Measurements from ENCODE around the gene SERPINA10.

Gene SERPINA10

GRCh38 chr14:94292526-94292871 lies 569 bp downstream of the SERPINA10 start:
- H3K27ac ChIP-seq (ENCODE audit: insufficient read depth in 1 of 2, low read depth in 1 of 2, low read length in 2 of 2, poor library complexity in 1 of 2, severe bottlenecking in 2 of 2), result no peak overlapping the region
- CTCF ChIA-PET, result no interaction called here
- no peaks in the 10 kb centered on the region for H3K36me3 ChIP-seq (ENCODE audit: control insufficient read depth in 4 of 4, insufficient read depth in 4 of 4, low read length in 3 of 4)
- H3K4me3 ChIP-seq (ENCODE audit: control insufficient read depth in 1 of 7, extremely low read depth in 1 of 7, insufficient read depth in 4 of 7, low read depth in 2 of 7, low read length in 6 of 7), result no peak overlapping the region
- H3K9me3 ChIP-seq (ENCODE audit: control extremely low read depth in 1 of 5, control insufficient read depth in 4 of 5, insufficient read depth in 2 of 5, low read depth in 1 of 5, low read length in 4 of 5), result no peaks in the 10 kb centered on the region
- H3K27me3 ChIP-seq (replicated peaks in 2 of 5; ENCODE audit: control insufficient read depth in 4 of 5, insufficient read depth in 5 of 5, low read length in 4 of 5), result peaks cover 0 to 7% (median 0%) of the 10 kb centered on the region in 5 experiments
- 100% methylated on average over 3 of the region's 3 CpGs for WGBS (ENCODE audit: insufficient coverage)
- H3K4me1 ChIP-seq (ENCODE audit: control extremely low read depth in 1 of 4, control insufficient read depth in 4 of 4, insufficient read depth in 4 of 4, low read length in 3 of 4), result no peaks in the 10 kb centered on the region
- DNase-seq, result no peak
- POLR2A ChIA-PET, result no interaction called here

GRCh38 chr14:94291906-94292525 lies 1.1 kb downstream of the SERPINA10 start:
- H3K4me3 ChIP-seq (ENCODE audit: control insufficient read depth in 1 of 7, extremely low read depth in 1 of 7, insufficient read depth in 4 of 7, low read depth in 2 of 7, low read length in 6 of 7), result no peak overlapping the region
- no peak overlapping the region for H3K27ac ChIP-seq (ENCODE audit: insufficient read depth in 1 of 2, low read depth in 1 of 2, low read length in 2 of 2, poor library complexity in 1 of 2, severe bottlenecking in 2 of 2)
- H3K4me1 ChIP-seq (ENCODE audit: control extremely low read depth in 1 of 4, control insufficient read depth in 4 of 4, insufficient read depth in 4 of 4, low read length in 3 of 4), result peaks cover 0 to 2% (median 0%) of the 10 kb centered on the region in 4 experiments
- POLR2A ChIA-PET, result no interaction called here
- CTCF ChIA-PET, result no interaction called here
- DNase-seq, result no peak
- WGBS (ENCODE audit: insufficient coverage), result 90% methylated on average over 15 of the region's 15 CpGs
- no peaks in the 10 kb centered on the region for H3K9me3 ChIP-seq (ENCODE audit: control extremely low read depth in 1 of 5, control insufficient read depth in 4 of 5, insufficient read depth in 2 of 5, low read depth in 1 of 5, low read length in 4 of 5)
- peaks cover 0 to 7% (median 0%) of the 10 kb centered on the region in 5 experiments for H3K27me3 ChIP-seq (replicated peaks in 2 of 5; ENCODE audit: control insufficient read depth in 4 of 5, insufficient read depth in 5 of 5, low read length in 4 of 5)
- no peaks in the 10 kb centered on the region for H3K36me3 ChIP-seq (ENCODE audit: control insufficient read depth in 4 of 4, insufficient read depth in 4 of 4, low read length in 3 of 4)

- H3K36me3 ChIP-seq (ENCODE audit: control insufficient read depth in 4 of 4, insufficient read depth in 4 of 4, low read length in 3 of 4), result no peaks in the 10 kb centered on the region
- ChIA-PET POLR2A (no interaction called here), CTCF (no interaction called here)
- peaks cover 0 to 7% (median 0%) of the 10 kb centered on the region in 5 experiments for H3K27me3 ChIP-seq (replicated peaks in 2 of 5; ENCODE audit: control insufficient read depth in 4 of 5, insufficient read depth in 5 of 5, low read length in 4 of 5)
- no peaks in the 10 kb centered on the region for H3K9me3 ChIP-seq (ENCODE audit: control extremely low read depth in 1 of 5, control insufficient read depth in 4 of 5, insufficient read depth in 2 of 5, low read depth in 1 of 5, low read length in 4 of 5)
- H3K27ac ChIP-seq (ENCODE audit: insufficient read depth in 1 of 2, low read depth in 1 of 2, low read length in 2 of 2, poor library complexity in 1 of 2, severe bottlenecking in 2 of 2), result no peak overlapping the region
- no peak for DNase-seq
- WGBS (ENCODE audit: insufficient coverage), result 89% methylated on average over 13 of the region's 13 CpGs
- peaks cover 0 to 2% (median 0%) of the 10 kb centered on the region in 4 experiments for H3K4me1 ChIP-seq (ENCODE audit: control extremely low read depth in 1 of 4, control insufficient read depth in 4 of 4, insufficient read depth in 4 of 4, low read length in 3 of 4)
- H3K4me3 ChIP-seq (ENCODE audit: control insufficient read depth in 1 of 7, extremely low read depth in 1 of 7, insufficient read depth in 4 of 7, low read depth in 2 of 7, low read length in 6 of 7), result no peak overlapping the region
Observed at GRCh38 chr14:94291159-94291905, 1.7 kb downstream of the SERPINA10 start.

GRCh38 chr14:94290197-94290596 lies 2.9 kb downstream of the SERPINA10 start:
- ChIA-PET CTCF (no interaction called here), POLR2A (no interaction called here)
- no peak for DNase-seq
- Histone ChIP-seq H3K27ac (ENCODE audit: insufficient read depth in 1 of 2, low read depth in 1 of 2, low read length in 2 of 2, poor library complexity in 1 of 2, severe bottlenecking in 2 of 2) (no peak overlapping the region), H3K9me3 (ENCODE audit: control extremely low read depth in 1 of 5, control insufficient read depth in 4 of 5, insufficient read depth in 2 of 5, low read depth in 1 of 5, low read length in 4 of 5) (no peaks in the 10 kb centered on the region), H3K27me3 (replicated peaks in 2 of 5; ENCODE audit: control insufficient read depth in 4 of 5, insufficient read depth in 5 of 5, low read length in 4 of 5) (peaks cover 0 to 7% (median 0%) of the 10 kb centered on the region in 5 experiments), H3K4me1 (ENCODE audit: control extremely low read depth in 1 of 4, control insufficient read depth in 4 of 4, insufficient read depth in 4 of 4, low read length in 3 of 4) (peaks cover 0 to 2% (median 0%) of the 10 kb centered on the region in 4 experiments), H3K36me3 (ENCODE audit: control insufficient read depth in 4 of 4, insufficient read depth in 4 of 4, low read length in 3 of 4) (no peaks in the 10 kb centered on the region), H3K4me3 (ENCODE audit: control insufficient read depth in 1 of 7, extremely low read depth in 1 of 7, insufficient read depth in 4 of 7, low read depth in 2 of 7, low read length in 6 of 7) (no peak overlapping the region)
- WGBS (ENCODE audit: insufficient coverage), result 82% methylated on average over 7 of the region's 8 CpGs

- Histone ChIP-seq H3K27ac (ENCODE audit: insufficient read depth in 1 of 2, low read depth in 1 of 2, low read length in 2 of 2, poor library complexity in 1 of 2, severe bottlenecking in 2 of 2) (no peak overlapping the region), H3K4me1 (ENCODE audit: control extremely low read depth in 1 of 4, control insufficient read depth in 4 of 4, insufficient read depth in 4 of 4, low read length in 3 of 4) (peaks cover 0 to 2% (median 0%) of the 10 kb centered on the region in 4 experiments), H3K9me3 (ENCODE audit: control extremely low read depth in 1 of 5, control insufficient read depth in 4 of 5, insufficient read depth in 2 of 5, low read depth in 1 of 5, low read length in 4 of 5) (no peaks in the 10 kb centered on the region), H3K4me3 (ENCODE audit: control insufficient read depth in 1 of 7, extremely low read depth in 1 of 7, insufficient read depth in 4 of 7, low read depth in 2 of 7, low read length in 6 of 7) (no peak overlapping the region), H3K27me3 (replicated peaks in 2 of 5; ENCODE audit: control insufficient read depth in 4 of 5, insufficient read depth in 5 of 5, low read length in 4 of 5) (peaks cover 0 to 6% (median 0%) of the 10 kb centered on the region in 5 experiments), H3K36me3 (ENCODE audit: control insufficient read depth in 4 of 4, insufficient read depth in 4 of 4, low read length in 3 of 4) (no peaks in the 10 kb centered on the region)
- no peak for DNase-seq
- WGBS (ENCODE audit: insufficient coverage), result 73% methylated on average over 14 of the region's 14 CpGs
- ChIA-PET POLR2A (no interaction called here), CTCF (no interaction called here)
Observed at GRCh38 chr14:94288610-94289465, 4.2 kb downstream of the SERPINA10 start.

GRCh38 chr14:94285158-94285557 lies 7.9 kb downstream of the SERPINA10 start:
- CTCF ChIA-PET, result interaction anchor here (0.6 kb wide), 1 partner anchor 200 kb away, joined by 3 read pairs; no protein-coding TSS in a partner anchor
- POLR2A ChIA-PET, result no interaction called here
- no peak for DNase-seq
- no peak overlapping the region for H3K27ac ChIP-seq (ENCODE audit: insufficient read depth in 1 of 2, low read depth in 1 of 2, low read length in 2 of 2, poor library complexity in 1 of 2, severe bottlenecking in 2 of 2)
- H3K27me3 ChIP-seq (replicated peaks in 2 of 5; ENCODE audit: control insufficient read depth in 4 of 5, insufficient read depth in 5 of 5, low read length in 4 of 5), result peaks cover 0 to 5% (median 0%) of the 10 kb centered on the region in 5 experiments
- no peaks in the 10 kb centered on the region for H3K9me3 ChIP-seq (ENCODE audit: control extremely low read depth in 1 of 5, control insufficient read depth in 4 of 5, insufficient read depth in 2 of 5, low read depth in 1 of 5, low read length in 4 of 5)
- no peaks in the 10 kb centered on the region for H3K36me3 ChIP-seq (ENCODE audit: control insufficient read depth in 4 of 4, insufficient read depth in 4 of 4, low read length in 3 of 4)
- peaks cover 0 to 2% (median 0%) of the 10 kb centered on the region in 4 experiments for H3K4me1 ChIP-seq (ENCODE audit: control extremely low read depth in 1 of 4, control insufficient read depth in 4 of 4, insufficient read depth in 4 of 4, low read length in 3 of 4)
- H3K4me3 ChIP-seq (ENCODE audit: control insufficient read depth in 1 of 7, extremely low read depth in 1 of 7, insufficient read depth in 4 of 7, low read depth in 2 of 7, low read length in 6 of 7), result no peak overlapping the region

- Histone ChIP-seq H3K4me1 (ENCODE audit: control extremely low read depth in 1 of 4, control insufficient read depth in 4 of 4, insufficient read depth in 4 of 4, low read length in 3 of 4) (peaks cover 0 to 2% (median 0%) of the 10 kb centered on the region in 4 experiments), H3K36me3 (ENCODE audit: control insufficient read depth in 4 of 4, insufficient read depth in 4 of 4, low read length in 3 of 4) (no peaks in the 10 kb centered on the region), H3K27me3 (replicated peaks in 2 of 5; ENCODE audit: control insufficient read depth in 4 of 5, insufficient read depth in 5 of 5, low read length in 4 of 5) (peaks cover 0 to 3% (median 0%) of the 10 kb centered on the region in 5 experiments), H3K27ac (ENCODE audit: insufficient read depth in 1 of 2, low read depth in 1 of 2, low read length in 2 of 2, poor library complexity in 1 of 2, severe bottlenecking in 2 of 2) (no peak overlapping the region), H3K4me3 (ENCODE audit: control insufficient read depth in 1 of 7, extremely low read depth in 1 of 7, insufficient read depth in 4 of 7, low read depth in 2 of 7, low read length in 6 of 7) (no peak overlapping the region), H3K9me3 (ENCODE audit: control extremely low read depth in 1 of 5, control insufficient read depth in 4 of 5, insufficient read depth in 2 of 5, low read depth in 1 of 5, low read length in 4 of 5) (no peaks in the 10 kb centered on the region)
- no CpG with 5 or more reads among the region's 2 CpGs for WGBS (ENCODE audit: insufficient coverage)
- DNase-seq, result no peak
- ChIA-PET CTCF (no interaction called here), POLR2A (no interaction called here)
Observed at GRCh38 chr14:94284221-94284620, 8.8 kb downstream of the SERPINA10 start.
